ENCODE data around the gene CST7. TPM values are rescaled to one million over a fixed set of nuclear protein-coding genes. Genes with fewer than 3 reads are reported as not detected.

CST7 gene
- total and polyA plus RNA-seq, 2 experiments from 2014 or later, result not detected

GRCh38 chr20:24912397-24913075 lies 36.5 kb upstream of the CST7 start:
- peaks cover 10% of the 10 kb centered on the region for H3K27me3 Mint-ChIP-seq (ENCODE audit: insufficient read depth, low read depth, poor library complexity)

More at GRCh38 chr20:24912397-24913075, 36.5 kb upstream of the CST7 start:
- Histone ChIP-seq H3K4me3 (no peak overlapping the region), H3K36me3 (ENCODE audit: insufficient read depth) (no peaks in the 10 kb centered on the region), H3F3A (replicated peaks; ENCODE audit: low read depth) (no peaks in the 10 kb centered on the region), H3K9me2 (ENCODE audit: insufficient read depth) (no peaks in the 10 kb centered on the region), H4K20me1 (replicated peaks; ENCODE audit: insufficient read depth) (no peaks in the 10 kb centered on the region), H3K27me3 (ENCODE audit: insufficient read depth) (no peaks in the 10 kb centered on the region), H2AFZ (no peak overlapping the region), H3K4me1 (ENCODE audit: insufficient read depth) (no peaks in the 10 kb centered on the region), H3K27ac (ENCODE audit: low read depth) (no peak overlapping the region), H3K79me2 (replicated peaks; ENCODE audit: insufficient read depth) (no peaks in the 10 kb centered on the region), H3K4me2 (no peak overlapping the region)
- TF ChIP-seq CTCF (conservative IDR thresholded peaks at IDR 0.05; ENCODE audit: low read depth in 2 of 2), result no peak
- no peak for TF ChIP-seq ZNF331 (CRISPR knock-in tag; IDR thresholded peaks at IDR 0.05; ENCODE audit: low read depth)
- TF ChIP-seq ETS1 (IDR thresholded peaks at IDR 0.05), result no peak
- no peak for TF ChIP-seq ZNF114 (CRISPR knock-in tag; IDR thresholded peaks at IDR 0.05)
- TF ChIP-seq ZNF462 (CRISPR knock-in tag; IDR thresholded peaks at IDR 0.05), result no peak
- no peak for TF ChIP-seq STAT1 (IDR thresholded peaks at IDR 0.05; ENCODE audit: unreplicated experiment)
- TF ChIP-seq NANOG (IDR thresholded peaks at IDR 0.05; ENCODE audit: borderline replicate concordance), result no peak
- TF ChIP-seq JUNB (IDR thresholded peaks at IDR 0.05; ENCODE audit: unreplicated experiment), result no peak
- TF ChIP-seq REST (IDR thresholded peaks at IDR 0.05; ENCODE audit: unreplicated experiment), result no peak
- no peak for TF ChIP-seq POLR2AphosphoS5 (IDR thresholded peaks at IDR 0.05; ENCODE audit: low read depth)
- TF ChIP-seq CREB1 (CRISPR knock-in tag; IDR thresholded peaks at IDR 0.05; ENCODE audit: low read depth), result no peak
- no peak for TF ChIP-seq EZH2phosphoT487 (IDR thresholded peaks at IDR 0.05; ENCODE audit: unreplicated experiment)
- TF ChIP-seq EZH2 (IDR thresholded peaks at IDR 0.05; ENCODE audit: low read depth, unreplicated experiment), result no peak
- no peaks in the 10 kb centered on the region; the same call in 2 of the 3 replicates for H3K36me3 Mint-ChIP-seq (ENCODE audit: low read depth)
- no peak for DNase-seq (ENCODE audit: low spot score)
- H3K9me3 Mint-ChIP-seq, result peaks cover 21% of the 10 kb centered on the region
- H3K27ac Mint-ChIP-seq, result no peak overlapping the region
- no peak overlapping the region for H3K4me3 Mint-ChIP-seq
- H3K4me1 Mint-ChIP-seq, result peaks cover 8% of the 10 kb centered on the region
- no peak for ATAC-seq
